ENCODE results near the gene GCFC2.

GRCh38 chr2:75722687-75723086 lies 12.0 kb upstream of the GCFC2 start:
- no peak for TF ChIP-seq YY1 (IDR thresholded peaks at IDR 0.05)
- TF ChIP-seq REST (IDR thresholded peaks at IDR 0.05) = no peak
- no peak for TF ChIP-seq CTCF (IDR thresholded peaks at IDR 0.05; ENCODE audit: low read depth, low read length, missing input control)

Data from liver (tissue), 2 donors.